Trophoblast cell (in vitro differentiated cells and primary cell): ENCODE results near the gene TMEM127.

Experiments
- DNase-seq, 2 donors: peaks; one replicate each; pipeline ENCODE4 v3.0.0-alpha.2; 2016
- H2AFZ ChIP-seq: 2 replicates; pipeline ENCODE4 v1.6.1; 2013; ENCODE audit warnings: low read length, moderate library complexity, mild to moderate bottlenecking; ENCODE audit not compliant: insufficient read depth, poor library complexity
- H2AK5ac ChIP-seq: 2 replicates; pipeline ENCODE4 v1.6.1; 2013; ENCODE audit warnings: mild to moderate bottlenecking, low read length
- H2BK120ac ChIP-seq: 2 replicates; pipeline ENCODE4 v1.6.1; 2013; ENCODE audit warnings: low read length, mild to moderate bottlenecking, moderate library complexity; ENCODE audit not compliant: insufficient read depth, poor library complexity
- H2BK12ac ChIP-seq: 2 replicates; pipeline ENCODE4 v1.6.1; 2013; ENCODE audit warnings: mild to moderate bottlenecking, low read length, moderate library complexity
- H2BK5ac ChIP-seq: 2 replicates; pipeline ENCODE4 v1.6.1; 2013; ENCODE audit warnings: low read length, low read depth, moderate library complexity, mild to moderate bottlenecking; ENCODE audit not compliant: poor library complexity
- H3K14ac ChIP-seq: 2 replicates; pipeline ENCODE4 v1.6.1; 2013; ENCODE audit warnings: mild to moderate bottlenecking, low read length
- H3K18ac ChIP-seq: 2 replicates; pipeline ENCODE4 v1.6.1; 2013; ENCODE audit warnings: mild to moderate bottlenecking, low read length
- H3K23ac ChIP-seq: 2 replicates; pipeline ENCODE4 v1.6.1; 2013; ENCODE audit warnings: low read length
- H3K27ac ChIP-seq: 2 replicates; pipeline ENCODE4 v1.5.1; 2013; ENCODE audit warnings: low read depth, mild to moderate bottlenecking, inconsistent platforms, low read length, moderate library complexity
- H3K27me3 ChIP-seq: 2 replicates; pipeline ENCODE4 v1.6.1; 2013; ENCODE audit warnings: inconsistent platforms, mild to moderate bottlenecking, low read length, moderate library complexity; ENCODE audit not compliant: insufficient read depth
- H3K36me3 ChIP-seq, 2 experiments: 1 replicate in 1 of 2; 2 replicates in 1 of 2; pipeline ENCODE4 v1.6.1; 2013; ENCODE audit warnings: low read length in 2 of 2, mild to moderate bottlenecking in 2 of 2, moderate library complexity in 1 of 2; ENCODE audit not compliant: insufficient read depth in 2 of 2, control insufficient read depth in 1 of 2
- H3K4ac ChIP-seq: 2 replicates; pipeline ENCODE4 v1.6.1; 2013; ENCODE audit warnings: low read depth, mild to moderate bottlenecking, low read length, moderate library complexity
- H3K4me1 ChIP-seq, 2 experiments: 1 replicate in 1 of 2; 2 replicates in 1 of 2; pipeline ENCODE4 v1.6.1; 2013; ENCODE audit warnings: low read length in 2 of 2, mild to moderate bottlenecking in 2 of 2, moderate library complexity in 1 of 2; ENCODE audit not compliant: insufficient read depth in 2 of 2, control insufficient read depth in 1 of 2
- H3K4me2 ChIP-seq: 2 replicates; pipeline ENCODE4 v1.6.1; 2013; ENCODE audit warnings: inconsistent platforms, mild to moderate bottlenecking, low read length, moderate library complexity
- H3K4me3 ChIP-seq: 2 replicates; pipeline ENCODE4 v1.5.1; 2013; ENCODE audit warnings: mild to moderate bottlenecking, low read depth, low read length, inconsistent platforms
- H3K79me1 ChIP-seq: one replicate; pipeline ENCODE4 v1.6.1; 2013; ENCODE audit warnings: low read length
- H3K79me2 ChIP-seq: 2 replicates; pipeline ENCODE4 v1.6.1; 2013; ENCODE audit warnings: low read length, mild to moderate bottlenecking; ENCODE audit not compliant: control insufficient read depth, insufficient read depth, poor library complexity
- H3K9ac ChIP-seq: 2 replicates; pipeline ENCODE4 v1.6.1; 2013; ENCODE audit warnings: mild to moderate bottlenecking, low read length
- H3K9me3 ChIP-seq: 2 replicates; pipeline ENCODE4 v1.6.1; 2013; ENCODE audit warnings: low read depth, mild to moderate bottlenecking, control low read depth, inconsistent platforms, low read length; ENCODE audit not compliant: insufficient read depth
- H4K12ac ChIP-seq: 2 replicates; pipeline ENCODE4 v1.6.1; 2013; ENCODE audit warnings: low read depth, mild to moderate bottlenecking, low read length, moderate library complexity
- H4K8ac ChIP-seq: 2 replicates; pipeline ENCODE4 v1.6.1; 2013; ENCODE audit warnings: low read depth, mild to moderate bottlenecking, low read length, moderate library complexity
- H4K91ac ChIP-seq: one replicate; pipeline ENCODE4 v1.6.1; 2013; ENCODE audit warnings: low read depth, mild to moderate bottlenecking, low read length, moderate library complexity
- WGBS: extraction: QIAGEN DNeasy Blood & Tissue Kit; methylation state at CpG from one replicate; pipeline ENCODE4 v1.1.7; 2013; ENCODE audit warnings: missing lambda C conversion rate; ENCODE audit not compliant: insufficient read length, insufficient coverage; ENCODE audit errors: extremely low coverage; 5-methylcytosine and 5-hydroxymethylcytosine counted together

The TMEM127 gene

DNA sequence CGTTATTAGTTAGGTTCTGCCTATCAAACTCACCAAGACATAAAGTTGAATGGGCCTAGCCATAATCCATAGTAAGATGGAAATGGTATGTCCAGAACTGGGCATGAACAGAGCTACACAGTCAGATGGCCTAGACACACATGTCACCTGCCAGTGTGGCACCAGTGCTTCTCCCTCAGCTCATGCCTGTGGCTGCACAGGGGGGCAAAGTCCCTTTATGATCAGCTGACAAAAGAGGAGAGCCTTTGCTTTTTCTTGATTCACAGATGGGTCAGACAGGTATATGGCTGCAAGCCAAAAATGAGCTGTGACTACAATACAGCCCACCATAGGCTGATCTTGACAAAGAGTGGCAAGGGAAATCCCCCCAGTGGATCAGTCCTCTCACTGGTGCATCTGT, 28.9 kb downstream of the TMEM127 start:
- WGBS: no CpG with 5 or more reads among the region's 1 CpG
- H3K4me1 ChIP-seq: no peaks in the 10 kb centered on the region
- H3K4me3 ChIP-seq: no peak overlapping the region

DNA sequence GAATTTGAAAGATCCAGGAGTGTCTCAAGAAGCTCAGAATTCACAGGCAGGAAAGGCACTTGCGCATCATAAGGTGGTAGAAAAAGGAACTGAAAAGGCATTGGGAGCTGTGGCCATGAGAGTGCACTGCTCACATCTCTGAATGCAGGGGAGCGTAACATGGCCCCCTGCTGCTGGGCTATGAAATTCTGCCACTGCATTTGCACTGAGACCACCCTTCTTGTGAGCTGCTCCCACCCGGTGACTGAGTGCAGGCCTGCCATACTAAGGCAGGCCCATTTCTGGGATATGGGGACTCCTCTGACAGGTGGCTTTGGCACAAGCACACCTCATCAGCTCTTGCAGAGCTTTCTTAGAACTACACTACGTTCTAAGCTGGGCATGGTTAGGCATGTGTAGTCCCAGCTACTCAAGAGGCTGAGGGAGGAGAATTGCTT, 31.9 kb downstream of the TMEM127 start:
- H3K4me3 ChIP-seq: no peak overlapping the region
- no peaks in the 10 kb centered on the region for H3K79me1 ChIP-seq
- no peak overlapping the region for H3K23ac ChIP-seq
- H2BK12ac ChIP-seq: no peak overlapping the region
- H3K4me1 ChIP-seq: no peaks in the 10 kb centered on the region
- no peak overlapping the region for H4K8ac ChIP-seq
- no peaks in the 10 kb centered on the region for H3K27me3 ChIP-seq
- H4K91ac ChIP-seq: no peak overlapping the region
- H3K79me2 ChIP-seq: no peaks in the 10 kb centered on the region
- H4K12ac ChIP-seq: no peak overlapping the region
- H3K27ac ChIP-seq: no peak overlapping the region
- no peak overlapping the region for H2BK120ac ChIP-seq
- H3K14ac ChIP-seq: no peak overlapping the region
- no peak overlapping the region for H2BK5ac ChIP-seq
- H3K9ac ChIP-seq: no peak overlapping the region
- no peak overlapping the region for H2AFZ ChIP-seq
- no CpG with 5 or more reads among the region's 4 CpGs for WGBS
- no peak for DNase-seq
- no peak overlapping the region for H3K4me2 ChIP-seq
- no peaks in the 10 kb centered on the region for H3K36me3 ChIP-seq
- H3K18ac ChIP-seq: no peak overlapping the region
- no peaks in the 10 kb centered on the region for H3K9me3 ChIP-seq
- H3K4ac ChIP-seq: no peak overlapping the region
- no peak overlapping the region for H2AK5ac ChIP-seq

More for the DNA sequence above, 28.9 kb downstream of the TMEM127 start:
- no peak overlapping the region for H2BK12ac ChIP-seq
- H3K27ac ChIP-seq: no peak overlapping the region
- H3K18ac ChIP-seq: no peak overlapping the region
- no peak overlapping the region for H3K4me2 ChIP-seq
- no peaks in the 10 kb centered on the region for H3K79me1 ChIP-seq
- H3K27me3 ChIP-seq: no peaks in the 10 kb centered on the region
- no peak overlapping the region for H4K12ac ChIP-seq
- H3K4ac ChIP-seq: no peak overlapping the region
- no peak overlapping the region for H4K8ac ChIP-seq
- no peak overlapping the region for H2AK5ac ChIP-seq
- no peak overlapping the region for H3K14ac ChIP-seq
- no peak overlapping the region for H3K9ac ChIP-seq
- H3K36me3 ChIP-seq: no peaks in the 10 kb centered on the region
- H2AFZ ChIP-seq: no peak overlapping the region
- no peak overlapping the region for H3K23ac ChIP-seq
- DNase-seq: no peak
- no peak overlapping the region for H2BK120ac ChIP-seq
- H4K91ac ChIP-seq: no peak overlapping the region
- H3K79me2 ChIP-seq: no peaks in the 10 kb centered on the region
- H3K9me3 ChIP-seq: no peaks in the 10 kb centered on the region
- H2BK5ac ChIP-seq: no peak overlapping the region

DNA sequence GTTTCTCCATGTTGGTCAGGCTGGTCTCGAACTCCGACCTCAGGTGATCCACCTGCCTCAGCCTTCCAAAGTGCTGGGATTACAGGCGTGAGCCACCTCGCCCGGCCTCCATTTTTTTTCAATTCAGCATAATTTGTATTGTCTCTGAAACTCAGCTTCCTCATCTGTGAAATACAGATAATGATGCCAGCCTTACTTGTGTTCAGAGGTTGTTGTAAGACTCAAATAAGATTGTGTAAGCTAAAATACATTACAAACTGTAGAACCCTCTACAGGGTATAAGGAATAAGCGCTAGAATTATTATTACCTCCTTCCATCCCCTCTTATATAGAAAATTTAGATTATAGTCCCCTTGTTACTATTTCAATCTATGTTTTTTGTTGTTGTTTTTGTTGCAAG, 32.4 kb downstream of the TMEM127 start:
- DNase-seq: no peak
- no peaks in the 10 kb centered on the region for H3K9me3 ChIP-seq
- H3K27ac ChIP-seq: no peak overlapping the region
- no peak overlapping the region for H3K4me3 ChIP-seq
- H4K91ac ChIP-seq: no peak overlapping the region
- no peak overlapping the region for H3K4ac ChIP-seq
- H3K36me3 ChIP-seq: no peaks in the 10 kb centered on the region
- H3K9ac ChIP-seq: no peak overlapping the region
- H3K14ac ChIP-seq: no peak overlapping the region
- no peak overlapping the region for H4K12ac ChIP-seq
- no peak overlapping the region for H3K18ac ChIP-seq
- no peak overlapping the region for H2BK12ac ChIP-seq
- no peak overlapping the region for H2BK120ac ChIP-seq
- H3K4me1 ChIP-seq: no peaks in the 10 kb centered on the region
- no peak overlapping the region for H3K23ac ChIP-seq
- H2BK5ac ChIP-seq: no peak overlapping the region
- no peak overlapping the region for H2AK5ac ChIP-seq
- no peaks in the 10 kb centered on the region for H3K79me2 ChIP-seq
- H3K27me3 ChIP-seq: no peaks in the 10 kb centered on the region
- H3K79me1 ChIP-seq: no peaks in the 10 kb centered on the region
- no CpG with 5 or more reads among the region's 6 CpGs for WGBS
- no peak overlapping the region for H2AFZ ChIP-seq
- no peak overlapping the region for H3K4me2 ChIP-seq
- H4K8ac ChIP-seq: no peak overlapping the region

DNA sequence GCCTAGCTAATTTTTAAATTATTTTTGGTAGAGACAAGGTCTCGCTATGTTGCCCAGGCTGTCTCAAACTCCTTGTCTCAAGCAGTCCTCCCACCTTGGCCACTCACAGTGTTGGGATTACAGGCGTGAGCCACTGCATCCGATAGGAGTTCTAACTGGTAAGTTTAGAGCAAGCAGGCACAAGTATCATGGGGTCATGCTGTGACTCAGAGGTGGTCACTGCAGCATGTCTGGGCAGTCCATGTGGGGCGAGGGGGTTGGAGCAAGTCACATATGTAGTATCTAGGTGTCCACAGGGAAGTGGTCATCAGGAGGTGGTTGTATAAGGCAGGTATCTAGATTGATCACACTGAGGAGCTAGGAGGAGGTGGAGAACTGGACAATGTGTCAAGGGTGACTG, 34.5 kb downstream of the TMEM127 start:
- no peaks in the 10 kb centered on the region for H3K9me3 ChIP-seq
- no peak overlapping the region for H3K4ac ChIP-seq
- no peak overlapping the region for H3K27ac ChIP-seq
- no peak overlapping the region for H2BK12ac ChIP-seq
- no peaks in the 10 kb centered on the region for H3K4me1 ChIP-seq
- H4K12ac ChIP-seq: no peak overlapping the region
- no peak overlapping the region for H3K4me3 ChIP-seq
- H2AFZ ChIP-seq: no peak overlapping the region
- H3K4me2 ChIP-seq: no peak overlapping the region
- no peak overlapping the region for H2BK5ac ChIP-seq
- no peaks in the 10 kb centered on the region for H3K79me1 ChIP-seq
- H3K27me3 ChIP-seq: no peaks in the 10 kb centered on the region
- no peak overlapping the region for H4K91ac ChIP-seq
- no peak overlapping the region for H3K18ac ChIP-seq
- H3K23ac ChIP-seq: no peak overlapping the region
- H4K8ac ChIP-seq: no peak overlapping the region
- DNase-seq: no peak
- no peaks in the 10 kb centered on the region for H3K36me3 ChIP-seq
- no peak overlapping the region for H2BK120ac ChIP-seq
- no peak overlapping the region for H2AK5ac ChIP-seq
- H3K9ac ChIP-seq: no peak overlapping the region
- H3K14ac ChIP-seq: no peak overlapping the region
- WGBS: no CpG with 5 or more reads among the region's 4 CpGs
- H3K79me2 ChIP-seq: no peaks in the 10 kb centered on the region
